Hepatic stellate cell (primary cell): ENCODE measurements around the gene SOWAHA.

Experiments
- DNase-seq: peaks from one replicate; pipeline ENCODE4 v3.0.0; 2011; ENCODE audit warnings: low spot score

SOWAHA gene

GRCh38 chr5:132827943-132828673 lies 15.0 kb downstream of the SOWAHA start:
- no peak for DNase-seq

DNA sequence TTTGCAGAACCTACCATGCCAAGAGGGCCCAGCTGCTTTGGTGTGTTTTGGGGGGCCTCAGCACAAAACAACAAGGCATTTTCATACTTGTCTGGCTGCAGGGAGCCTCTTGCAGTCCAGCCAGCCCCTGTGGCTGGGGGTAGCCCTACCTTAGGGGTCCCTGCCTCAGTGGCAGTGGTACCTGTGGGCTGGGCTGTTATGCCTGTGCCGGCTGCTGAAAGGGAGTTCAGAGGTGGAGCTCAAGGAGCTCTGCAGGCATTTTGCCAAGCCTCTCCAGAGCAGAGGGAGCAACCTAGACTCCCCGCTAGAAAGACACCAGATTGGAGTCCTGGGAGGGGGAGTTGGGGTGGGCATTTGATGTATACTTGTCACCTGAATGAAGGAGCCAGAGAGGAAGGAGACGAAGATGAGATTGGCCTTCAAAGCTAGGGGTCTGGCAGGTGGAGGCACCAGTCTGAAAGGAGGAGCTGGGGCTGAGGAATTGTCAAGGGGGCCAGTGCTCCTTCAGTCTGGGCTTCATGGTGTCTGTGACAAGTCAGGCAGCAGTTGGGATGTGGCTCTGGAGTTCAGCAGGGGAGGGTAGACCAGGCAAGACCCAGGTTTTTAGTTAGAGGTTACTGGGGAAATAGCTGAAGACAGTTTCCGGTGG lies 15.9 kb downstream of the SOWAHA start:
- DNase-seq: no peak

GRCh38 chr5:132829742-132830435 lies 16.8 kb downstream of the SOWAHA start:
- peak; percentile 91 for DNase-seq

DNA sequence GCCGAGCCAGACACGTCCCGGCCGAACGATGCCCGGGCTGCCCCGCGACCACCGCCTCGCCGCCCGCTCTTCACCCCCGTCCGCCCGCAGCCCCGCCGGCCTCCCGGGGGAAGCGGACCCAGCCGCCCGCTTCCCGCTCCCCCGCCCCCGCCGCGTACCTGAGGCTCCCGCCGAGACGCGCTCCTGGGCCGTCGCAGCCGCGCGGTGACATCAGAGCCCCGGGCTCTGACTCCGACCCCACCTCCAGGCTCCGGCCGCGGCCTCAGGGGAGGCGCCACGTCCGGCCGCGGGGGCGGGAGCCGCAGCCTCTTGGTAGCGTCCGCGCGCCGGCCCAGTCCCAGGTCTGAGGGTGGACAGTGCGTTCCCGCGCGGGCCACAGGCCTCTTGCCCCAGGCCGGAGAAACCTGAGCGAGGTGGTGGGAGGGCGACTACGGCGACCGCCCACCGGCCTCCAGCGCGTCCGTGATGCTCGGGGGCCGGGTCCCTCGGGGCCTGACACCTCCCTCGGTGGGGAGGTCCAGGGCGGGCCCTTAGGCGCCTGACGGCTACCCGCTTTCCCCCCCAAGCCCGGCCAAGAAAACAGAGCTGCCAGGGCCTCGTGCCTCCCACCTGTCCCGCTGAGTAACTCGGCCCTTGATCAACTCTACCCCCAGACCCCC lies 17.5 kb downstream of the SOWAHA start, which contains the start of gene SHROOM1:
SHROOM1 (minus strand) TSS at position 212 of the 659 bp plus-strand sequence. CDS start 4,507 bp downstream, outside the sequence.
- DNase-seq: peak; percentile 68

DNA sequence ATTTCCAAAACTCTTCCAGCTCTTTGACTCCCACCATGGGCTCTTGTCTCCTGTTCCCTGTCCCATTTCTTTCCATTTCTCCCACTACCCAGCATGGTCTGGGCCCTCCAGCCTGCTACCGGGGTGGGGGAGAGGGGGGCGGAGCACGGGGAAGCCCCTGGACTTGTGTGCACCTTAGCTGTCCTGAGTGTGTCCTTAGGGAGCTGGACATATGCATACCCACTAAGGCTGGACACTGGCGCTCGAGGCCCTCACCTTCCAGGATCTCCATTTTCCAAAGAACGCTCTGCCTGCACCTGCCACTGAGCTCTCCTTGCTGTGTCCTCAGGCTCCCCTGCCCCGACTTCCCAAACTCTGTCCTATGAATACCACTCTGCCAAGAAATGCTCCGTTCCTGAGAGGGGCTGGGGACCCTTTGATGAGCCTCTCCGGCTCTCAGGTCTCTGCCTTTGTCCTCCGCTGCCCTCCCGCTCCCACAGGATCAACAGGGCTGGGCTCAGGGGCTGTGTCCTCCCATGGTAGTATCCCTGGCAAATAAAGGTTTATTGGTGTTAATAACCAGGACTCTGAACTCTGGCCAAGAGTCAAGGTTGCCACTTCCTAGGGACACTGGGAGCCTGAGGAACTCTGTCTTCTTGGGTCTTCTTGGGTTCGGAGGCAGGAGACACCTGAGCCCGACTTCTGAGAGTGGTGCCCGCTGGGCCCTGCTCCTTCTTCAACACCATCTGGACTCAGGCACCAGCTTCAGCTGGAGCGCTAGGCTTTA lies 18.2 kb downstream of the SOWAHA start:
- DNase-seq: no peak

- no peak for DNase-seq
Observed at GRCh38 chr5:132832612-132833011, 19.5 kb downstream of the SOWAHA start.

- no peak for DNase-seq
Observed at GRCh38 chr5:132834057-132834456, 21.0 kb downstream of the SOWAHA start.

DNA sequence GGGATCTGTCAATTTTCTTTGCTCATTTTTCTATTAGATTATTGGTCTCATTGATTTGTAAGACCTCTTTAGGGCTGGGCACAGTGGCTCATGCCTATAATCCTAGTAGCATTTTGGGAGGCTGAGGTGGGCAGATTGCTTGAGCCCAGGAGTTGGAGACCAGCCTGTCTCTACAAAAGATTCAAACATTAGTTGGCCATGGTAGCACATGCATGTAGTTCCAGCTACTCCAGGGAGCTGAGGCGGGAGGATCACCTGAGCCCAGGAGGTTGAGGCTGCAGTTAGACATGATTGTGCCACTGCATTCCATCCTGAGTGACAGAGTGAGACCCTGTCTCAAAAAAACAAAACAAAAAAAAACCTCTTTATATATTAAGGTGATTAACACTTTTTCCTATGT lies 23.8 kb downstream of the SOWAHA start:
- no peak for DNase-seq

DNA sequence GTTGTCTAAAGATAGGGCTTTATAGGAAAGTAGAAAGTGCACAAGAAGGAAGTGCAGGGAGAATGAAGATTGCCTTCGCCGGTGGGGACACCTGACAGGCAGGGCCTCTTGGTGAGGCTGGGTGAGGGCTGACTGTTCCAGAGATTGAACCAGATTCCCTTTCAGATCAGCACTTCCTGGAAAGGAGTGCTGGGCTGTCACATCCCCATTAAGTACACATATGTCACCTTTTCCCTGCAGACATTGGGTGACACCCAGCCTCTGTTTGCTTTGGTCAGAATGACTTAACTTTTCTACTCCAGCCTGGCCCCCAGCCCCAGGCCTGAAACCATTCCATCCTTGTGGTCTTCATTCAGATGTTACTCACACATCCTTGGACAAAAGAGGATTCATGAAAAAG lies 24.8 kb downstream of the SOWAHA start:
- no peak for DNase-seq

DNA sequence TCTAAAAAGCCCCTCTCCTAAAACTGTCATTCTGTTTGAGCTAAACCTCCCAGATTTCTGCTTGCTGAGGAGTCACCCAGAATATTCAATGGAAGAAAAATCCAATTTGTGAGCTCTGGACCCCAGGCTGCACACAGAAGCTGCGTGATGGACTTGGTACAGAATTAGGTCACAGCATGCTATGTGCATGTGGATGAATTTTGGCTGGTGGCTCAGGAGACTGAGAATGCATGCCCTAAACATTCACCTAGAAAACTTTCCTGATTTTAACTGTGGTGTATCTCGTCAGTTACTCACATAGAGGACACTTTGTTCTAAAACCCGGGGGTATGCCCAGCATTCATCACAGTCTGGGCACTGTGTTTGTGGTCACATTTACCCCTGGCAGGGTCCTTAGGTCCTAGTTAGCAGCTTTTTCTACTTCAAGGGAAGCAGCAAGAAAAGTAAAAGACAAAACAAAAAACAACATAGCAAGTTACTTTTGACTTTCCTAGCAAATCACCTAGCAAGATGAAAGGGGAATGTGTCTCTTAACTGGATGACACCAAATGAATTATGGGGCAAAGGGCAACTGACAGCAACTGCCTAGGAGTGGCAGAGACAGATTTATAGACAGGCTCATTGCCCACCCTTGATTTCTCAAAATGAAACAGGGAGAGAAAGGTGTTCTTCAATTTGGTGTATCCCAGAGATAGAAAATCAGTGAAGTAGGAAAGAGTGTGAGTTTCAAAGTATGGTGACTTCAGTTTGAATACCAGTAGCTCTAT lies 25.6 kb downstream of the SOWAHA start:
- DNase-seq: no peak

- peak; percentile 59 for DNase-seq
Observed at GRCh38 chr5:132839426-132840301, 26.6 kb downstream of the SOWAHA start.

DNA sequence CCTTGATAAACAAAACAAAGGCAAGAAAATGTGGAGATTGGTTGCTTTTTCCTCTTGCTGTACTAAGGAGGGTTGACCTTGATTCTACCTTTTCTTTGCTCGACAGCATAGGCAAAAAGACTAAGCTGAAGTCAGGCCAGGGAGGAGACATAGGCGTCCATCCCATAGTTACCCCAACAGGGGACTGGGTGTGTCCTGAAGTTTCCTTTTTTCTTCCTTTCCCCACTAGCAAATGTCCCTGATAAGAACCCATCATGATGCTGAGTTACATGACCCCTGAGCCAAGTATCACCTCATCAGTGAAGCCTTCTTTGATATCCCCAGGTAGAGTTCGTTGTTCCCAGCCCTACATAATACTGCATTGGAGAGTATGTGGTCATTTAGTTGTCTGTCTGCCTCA lies 27.2 kb downstream of the SOWAHA start:
- no peak for DNase-seq

GRCh38 chr5:132840896-132841295 lies 27.8 kb downstream of the SOWAHA start:
- DNase-seq: no peak

- no peak for DNase-seq
Observed at GRCh38 chr5:132841305-132841704, 28.2 kb downstream of the SOWAHA start.

- no peak for DNase-seq
Observed at GRCh38 chr5:132848270-132848669, 35.2 kb downstream of the SOWAHA start.

GRCh38 chr5:132849347-132849746 lies 36.2 kb downstream of the SOWAHA start:
- DNase-seq: no peak

DNA sequence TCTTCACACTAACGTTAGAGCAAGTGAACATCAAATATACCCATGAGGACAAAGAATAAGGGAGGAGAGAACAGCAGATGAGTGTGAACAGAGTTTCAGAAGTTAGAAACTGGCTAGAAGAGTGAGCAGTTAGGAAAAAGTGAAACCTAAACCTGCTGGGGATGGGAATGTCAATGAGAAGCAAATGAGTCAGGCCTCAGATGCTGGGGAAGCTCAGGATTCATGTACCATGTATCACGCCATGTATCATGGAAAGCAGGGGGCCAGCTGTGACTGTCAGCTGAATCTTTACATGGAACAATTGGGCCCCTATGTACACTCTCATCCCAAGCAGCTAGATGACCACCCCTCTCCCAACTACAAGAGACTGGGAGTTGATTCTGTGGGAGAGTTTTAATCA lies 37.0 kb downstream of the SOWAHA start:
- no peak for DNase-seq

DNA sequence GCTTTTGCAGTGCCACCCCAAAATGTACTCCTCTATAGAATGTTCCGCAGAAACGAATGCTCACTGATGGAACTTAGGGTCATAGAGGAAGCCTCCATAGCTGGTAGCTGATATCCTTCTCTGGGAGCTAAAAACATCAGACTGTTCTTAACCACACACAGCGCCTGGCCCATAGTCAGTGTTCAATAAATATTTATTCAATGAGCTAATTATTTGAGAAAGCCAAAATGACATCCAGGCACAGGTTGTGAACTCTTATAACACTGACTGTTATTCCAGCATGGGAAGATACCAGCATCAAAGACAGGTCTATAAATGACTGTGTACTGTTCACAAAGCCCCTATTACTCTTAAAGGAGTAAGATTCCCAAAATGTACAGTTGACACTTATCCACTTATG lies 40.2 kb downstream of the SOWAHA start:
- no peak for DNase-seq

DNA sequence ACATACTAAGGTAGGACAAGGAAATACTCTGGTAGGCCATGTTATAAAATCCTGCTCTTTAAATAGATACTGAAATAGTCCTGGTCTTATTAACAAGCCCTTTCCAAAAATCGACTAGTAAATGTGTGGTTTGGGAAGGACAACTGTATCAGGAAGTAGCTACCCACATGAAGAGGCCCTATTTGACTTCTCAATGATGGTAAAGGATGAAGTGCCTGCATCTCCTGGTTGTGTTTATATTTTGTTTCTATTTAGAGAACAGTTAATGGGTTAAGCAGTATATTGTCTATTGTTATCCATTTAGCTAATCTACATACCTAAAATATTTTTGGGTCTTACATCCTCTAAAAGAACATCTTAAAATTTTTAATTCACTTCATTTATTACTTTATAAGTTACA lies 40.7 kb downstream of the SOWAHA start:
- no peak for DNase-seq

DNA sequence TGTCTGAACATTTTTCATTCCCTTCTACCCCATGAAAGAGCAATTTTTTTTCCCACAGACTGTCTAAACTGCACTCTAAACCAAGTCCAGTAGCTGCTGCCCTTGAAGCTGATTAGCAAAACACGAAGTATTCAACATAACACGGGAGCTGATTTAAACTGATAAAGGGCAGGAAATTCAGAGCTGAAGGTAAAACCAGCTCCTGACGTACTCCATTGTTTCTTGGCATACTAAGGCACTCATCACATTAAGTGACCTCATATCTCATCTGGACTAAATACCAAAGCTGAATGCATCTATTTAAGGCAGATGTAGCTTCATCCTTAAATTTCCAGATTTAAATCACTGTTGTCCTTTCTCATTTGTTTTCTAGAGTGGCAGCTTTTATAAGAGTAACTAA lies 41.2 kb downstream of the SOWAHA start:
- no peak for DNase-seq
